Adipocyte (in vitro differentiated cells): ENCODE data around the gene HS3ST2.
A peak's percentile ranks its signal among the peaks of the same experiment; 100 is the strongest.
"Not testable (repeated sequence)": the region's sequence is repeated elsewhere in the genome, so short reads cannot be mapped to it uniquely, and the experiment has no call there.

Experiments
- DNase-seq: peaks from one replicate; pipeline ENCODE4 v3.0.0-alpha.2; 2015; ENCODE audit warnings: low read depth
- H3K27me3 ChIP-seq: replicated peaks from 2 replicates; pipeline ENCODE4 v1.7.0; 2013; ENCODE audit warnings: mild to moderate bottlenecking, low read length, moderate library complexity; ENCODE audit not compliant: control insufficient read depth, insufficient read depth
- H3K36me3 ChIP-seq: 2 replicates; pipeline ENCODE4 v1.7.0; 2013; ENCODE audit warnings: low read length, mild to moderate bottlenecking, moderate library complexity; ENCODE audit not compliant: control insufficient read depth, insufficient read depth, severe bottlenecking
- H3K4me1 ChIP-seq: 2 replicates; pipeline ENCODE4 v1.7.0; 2013; ENCODE audit warnings: mild to moderate bottlenecking, low read length, moderate library complexity; ENCODE audit not compliant: control insufficient read depth, insufficient read depth
- H3K4me3 ChIP-seq: 2 replicates; pipeline ENCODE4 v1.7.0; 2013; ENCODE audit warnings: mild to moderate bottlenecking, low read length, moderate library complexity
- H3K9ac ChIP-seq: 2 replicates; pipeline ENCODE4 v1.7.0; 2013; ENCODE audit warnings: mild to moderate bottlenecking, low read length, moderate library complexity
- H3K9me3 ChIP-seq: 2 replicates; pipeline ENCODE4 v1.7.0; 2013; ENCODE audit warnings: mild to moderate bottlenecking, low read length, moderate library complexity; ENCODE audit not compliant: control insufficient read depth

Gene HS3ST2

GRCh38 chr16:22879466-22879865 is 65.5 kb downstream of the HS3ST2 start:
- no peak overlapping the region for H3K9ac ChIP-seq
- no peaks in the 10 kb centered on the region for H3K9me3 ChIP-seq
- H3K36me3 ChIP-seq, result no peaks in the 10 kb centered on the region
- H3K4me3 ChIP-seq, result no peak overlapping the region
- no peak for DNase-seq
- H3K27me3 ChIP-seq, result peaks cover 5% of the 10 kb centered on the region
- no peaks in the 10 kb centered on the region for H3K4me1 ChIP-seq

- Histone ChIP-seq H3K4me3 (no peak overlapping the region), H3K9me3 (no peaks in the 10 kb centered on the region), H3K9ac (no peak overlapping the region), H3K4me1 (no peaks in the 10 kb centered on the region), H3K36me3 (no peaks in the 10 kb centered on the region), H3K27me3 (peaks cover 5% of the 10 kb centered on the region)
- DNase-seq, result no peak
Measured at GRCh38 chr16:22882981-22883380, 69.0 kb downstream of the HS3ST2 start.

- no peaks in the 10 kb centered on the region for H3K9me3 ChIP-seq
- no peak overlapping the region for H3K4me3 ChIP-seq
- H3K27me3 ChIP-seq, result peaks cover under 1% of the 10 kb centered on the region
- H3K4me1 ChIP-seq, result no peaks in the 10 kb centered on the region
- DNase-seq, result no peak
- H3K36me3 ChIP-seq, result no peaks in the 10 kb centered on the region
- H3K9ac ChIP-seq, result no peak overlapping the region
Measured at GRCh38 chr16:22885951-22886350, 72.0 kb downstream of the HS3ST2 start.

- Histone ChIP-seq H3K4me3 (no peak overlapping the region), H3K9ac (no peak overlapping the region), H3K27me3 (no peaks in the 10 kb centered on the region), H3K9me3 (no peaks in the 10 kb centered on the region), H3K36me3 (no peaks in the 10 kb centered on the region), H3K4me1 (no peaks in the 10 kb centered on the region)
- no peak for DNase-seq
Measured at GRCh38 chr16:22886927-22887326, 73.0 kb downstream of the HS3ST2 start.

GRCh38 chr16:22887445-22887844 is 73.5 kb downstream of the HS3ST2 start:
- H3K36me3 ChIP-seq, result no peaks in the 10 kb centered on the region
- H3K27me3 ChIP-seq, result no peaks in the 10 kb centered on the region
- no peak overlapping the region for H3K4me3 ChIP-seq
- no peaks in the 10 kb centered on the region for H3K4me1 ChIP-seq
- no peak overlapping the region for H3K9ac ChIP-seq
- no peak for DNase-seq
- H3K9me3 ChIP-seq, result no peaks in the 10 kb centered on the region

GRCh38 chr16:22888791-22889190 is 74.8 kb downstream of the HS3ST2 start:
- no peaks in the 10 kb centered on the region for H3K9me3 ChIP-seq
- H3K4me3 ChIP-seq, result no peak overlapping the region
- H3K4me1 ChIP-seq, result no peaks in the 10 kb centered on the region
- no peaks in the 10 kb centered on the region for H3K36me3 ChIP-seq
- DNase-seq, result peak; percentile 25
- no peak overlapping the region for H3K9ac ChIP-seq
- no peaks in the 10 kb centered on the region for H3K27me3 ChIP-seq

- Histone ChIP-seq H3K9ac (no peak overlapping the region), H3K36me3 (no peaks in the 10 kb centered on the region), H3K27me3 (no peaks in the 10 kb centered on the region), H3K4me1 (no peaks in the 10 kb centered on the region), H3K4me3 (no peak overlapping the region), H3K9me3 (no peaks in the 10 kb centered on the region)
- DNase-seq, result no peak
Measured at GRCh38 chr16:22890976-22891375, 77.0 kb downstream of the HS3ST2 start.

- H3K27me3 ChIP-seq, result peaks cover 13% of the 10 kb centered on the region
- DNase-seq, result no peak
- no peaks in the 10 kb centered on the region for H3K4me1 ChIP-seq
- H3K36me3 ChIP-seq, result no peaks in the 10 kb centered on the region
- H3K9ac ChIP-seq, result no peak overlapping the region
- H3K4me3 ChIP-seq, result no peak overlapping the region
- peaks cover 2% of the 10 kb centered on the region for H3K9me3 ChIP-seq
Measured at GRCh38 chr16:22897184-22897583, 83.2 kb downstream of the HS3ST2 start.

GRCh38 chr16:22898131-22898530 is 84.2 kb downstream of the HS3ST2 start:
- DNase-seq, result no peak
- H3K9me3 ChIP-seq, result peaks cover 5% of the 10 kb centered on the region
- no peaks in the 10 kb centered on the region for H3K4me1 ChIP-seq
- no peak overlapping the region for H3K9ac ChIP-seq
- H3K4me3 ChIP-seq, result no peak overlapping the region
- no peaks in the 10 kb centered on the region for H3K36me3 ChIP-seq
- peaks cover 13% of the 10 kb centered on the region for H3K27me3 ChIP-seq

- no peak overlapping the region for H3K4me3 ChIP-seq
- H3K4me1 ChIP-seq, result no peaks in the 10 kb centered on the region
- peaks cover 13% of the 10 kb centered on the region for H3K27me3 ChIP-seq
- H3K9me3 ChIP-seq, result peaks cover 5% of the 10 kb centered on the region
- no peaks in the 10 kb centered on the region for H3K36me3 ChIP-seq
- no peak overlapping the region for H3K9ac ChIP-seq
- peak; percentile 52 for DNase-seq
Measured at GRCh38 chr16:22898874-22899348, 84.9 kb downstream of the HS3ST2 start.

- DNase-seq, H3K9ac ChIP-seq, H3K9me3 ChIP-seq, H3K36me3 ChIP-seq, H3K4me3 ChIP-seq, H3K4me1 ChIP-seq: not testable (repeated sequence)
- H3K27me3 ChIP-seq, result peaks cover 16% of the 10 kb centered on the region
Measured at GRCh38 chr16:22899567-22899966, 85.6 kb downstream of the HS3ST2 start.

GRCh38 chr16:22900863-22901262 is 86.9 kb downstream of the HS3ST2 start:
- H3K4me1 ChIP-seq, result no peaks in the 10 kb centered on the region
- no peaks in the 10 kb centered on the region for H3K36me3 ChIP-seq
- no peak for DNase-seq
- no peak overlapping the region for H3K9ac ChIP-seq
- no peak overlapping the region for H3K4me3 ChIP-seq
- H3K27me3 ChIP-seq, result peaks cover 22% of the 10 kb centered on the region
- H3K9me3 ChIP-seq, result peaks cover 5% of the 10 kb centered on the region
